ENCODE results near the gene CDK8. TPM values are rescaled to one million over a fixed set of nuclear protein-coding genes. Genes with fewer than 3 reads are reported as not detected.

Gene CDK8
- total RNA-seq, 1 donor from 2014 or later: 4.3 TPM

DNA sequence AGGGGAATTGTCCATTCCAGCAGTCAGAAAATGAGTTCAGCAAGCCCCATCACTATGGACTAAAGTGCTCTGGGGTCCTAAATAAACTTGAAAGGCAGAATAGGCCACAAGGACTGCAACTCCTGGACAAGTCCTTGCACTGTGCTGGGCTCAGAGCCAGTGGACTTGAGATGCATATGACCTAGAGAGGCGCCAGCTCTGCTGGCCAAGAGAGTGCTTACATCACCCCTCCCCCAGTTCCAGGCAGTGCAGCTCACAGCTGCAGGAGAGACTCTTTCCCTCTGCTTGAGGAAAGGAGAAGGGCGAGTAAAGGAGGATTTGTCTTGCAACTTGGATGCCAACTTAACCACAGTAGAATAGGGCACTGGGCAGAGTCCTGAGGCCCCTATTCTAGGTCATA, 194.1 kb downstream of the CDK8 start:
- Histone ChIP-seq H3K9me3 (no peaks in the 10 kb centered on the region), H3K4me1 (no peaks in the 10 kb centered on the region), H3K27me3 (no peaks in the 10 kb centered on the region), H3K27ac (no peak overlapping the region), H3K4me3 (no peak overlapping the region), H3K36me3 (no peaks in the 10 kb centered on the region)
- DNase-seq (ENCODE audit: low spot score in 2 of 2): no peak
- no peak for TF ChIP-seq CTCF (IDR thresholded peaks at IDR 0.05)
- intact Hi-C loops (cut with DNase I): no loop called here

- no peak overlapping the region for H3K4me3 ChIP-seq
- intact Hi-C loops (cut with DNase I): no loop called here
- no peaks in the 10 kb centered on the region for H3K27me3 ChIP-seq
- no peak overlapping the region for H3K27ac ChIP-seq
- no peaks in the 10 kb centered on the region for H3K9me3 ChIP-seq
- no peak for DNase-seq (ENCODE audit: low spot score in 2 of 2)
- no peaks in the 10 kb centered on the region for H3K4me1 ChIP-seq
- H3K36me3 ChIP-seq: no peaks in the 10 kb centered on the region
- TF ChIP-seq CTCF (IDR thresholded peaks at IDR 0.05): no peak
Measured at GRCh38 chr13:26449063-26449848, 195.3 kb downstream of the CDK8 start.

Other genes with a start within 250 kb of the CDK8 start
- gene SHISA2, start 202.1 kb upstream of the CDK8 start, total RNA-seq: not detected
- gene RNF6, start 31.8 kb upstream of the CDK8 start, total RNA-seq: 15.8 TPM